ENCODE data around the gene VSX2. TPM values are rescaled to one million over a fixed set of nuclear protein-coding genes. Genes with fewer than 3 reads are reported as not detected.

The VSX2 gene
- total RNA-seq = not detected

DNA sequence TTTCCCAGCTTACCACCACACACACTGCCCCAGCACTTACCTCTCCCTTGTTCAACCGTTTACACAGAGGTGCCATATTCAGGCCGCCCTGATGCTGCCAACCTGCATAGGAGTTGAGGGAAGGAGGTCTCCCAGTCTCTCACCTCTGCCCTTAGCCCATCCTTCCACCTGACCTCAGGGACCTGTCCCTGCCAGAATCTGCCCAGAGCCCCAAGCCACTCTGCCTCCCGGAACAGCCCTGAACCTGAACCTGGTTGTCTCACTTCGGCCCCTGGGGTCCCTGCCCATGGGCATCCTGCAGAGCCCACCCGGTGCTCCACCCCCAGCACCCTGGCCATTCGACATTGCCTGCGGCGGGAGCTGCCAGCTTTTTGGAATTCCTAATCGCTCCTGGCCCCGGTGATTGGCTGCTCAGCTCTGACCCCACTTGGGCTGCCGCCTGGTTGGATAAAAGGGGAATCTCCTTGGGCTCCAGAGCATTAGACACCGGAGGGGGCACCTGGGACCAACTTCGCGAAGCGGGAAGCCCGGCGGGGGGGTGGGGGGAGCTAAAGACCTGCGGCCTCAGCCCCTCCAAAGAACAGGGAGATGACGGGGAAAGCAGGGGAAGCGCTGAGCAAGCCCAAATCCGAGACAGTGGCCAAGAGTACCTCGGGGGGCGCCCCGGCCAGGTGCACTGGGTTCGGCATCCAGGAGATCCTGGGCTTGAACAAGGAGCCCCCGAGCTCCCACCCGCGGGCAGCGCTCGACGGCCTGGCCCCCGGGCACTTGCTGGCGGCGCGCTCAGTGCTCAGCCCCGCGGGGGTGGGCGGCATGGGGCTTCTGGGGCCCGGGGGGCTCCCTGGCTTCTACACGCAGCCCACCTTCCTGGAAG is at the start of gene VSX2:
VSX2 (plus strand) TSS at position 476 of the 874 bp plus-strand sequence; CDS start at position 589, 113 bp downstream.
- POLR2A ChIA-PET = no interaction called here
- CTCF ChIA-PET = interaction anchor here (1.3 to 1.5 kb wide), 2 partner anchors 13 to 16 kb away, joined by 3 to 5 read pairs; no protein-coding TSS in a partner anchor

DNA sequence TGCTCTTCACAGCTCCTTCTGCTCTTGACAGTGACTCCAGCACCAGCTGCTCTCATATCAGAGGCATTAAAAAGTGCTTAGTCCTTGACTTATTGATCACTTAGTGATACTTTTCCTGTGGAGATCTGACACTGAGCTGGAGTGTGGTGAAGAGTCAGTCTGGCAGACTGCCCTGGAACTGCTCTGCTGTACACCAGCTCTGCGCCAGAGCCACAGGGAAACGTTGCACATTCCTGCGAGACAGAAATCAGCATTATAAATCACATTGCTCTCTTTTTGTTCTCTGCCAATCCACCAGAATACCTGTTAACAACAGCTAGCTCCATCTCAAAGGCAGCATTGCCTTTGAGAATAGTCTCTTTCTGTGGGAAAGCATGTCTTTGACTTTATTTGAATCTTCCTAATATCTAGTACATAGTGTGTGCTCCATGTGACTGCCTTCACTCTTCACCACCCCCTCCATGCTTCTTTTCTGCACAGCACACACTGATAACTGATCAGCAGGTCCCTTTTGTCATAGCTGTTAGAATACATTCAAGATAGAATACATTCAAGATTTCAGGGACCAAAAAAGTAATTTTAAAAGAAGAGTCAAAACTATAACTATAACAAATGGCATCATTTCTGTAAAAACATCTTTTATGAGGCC is 48.2 kb upstream of the VSX2 start:
- ChIA-PET POLR2A (no interaction called here), CTCF (no interaction called here)

DNA sequence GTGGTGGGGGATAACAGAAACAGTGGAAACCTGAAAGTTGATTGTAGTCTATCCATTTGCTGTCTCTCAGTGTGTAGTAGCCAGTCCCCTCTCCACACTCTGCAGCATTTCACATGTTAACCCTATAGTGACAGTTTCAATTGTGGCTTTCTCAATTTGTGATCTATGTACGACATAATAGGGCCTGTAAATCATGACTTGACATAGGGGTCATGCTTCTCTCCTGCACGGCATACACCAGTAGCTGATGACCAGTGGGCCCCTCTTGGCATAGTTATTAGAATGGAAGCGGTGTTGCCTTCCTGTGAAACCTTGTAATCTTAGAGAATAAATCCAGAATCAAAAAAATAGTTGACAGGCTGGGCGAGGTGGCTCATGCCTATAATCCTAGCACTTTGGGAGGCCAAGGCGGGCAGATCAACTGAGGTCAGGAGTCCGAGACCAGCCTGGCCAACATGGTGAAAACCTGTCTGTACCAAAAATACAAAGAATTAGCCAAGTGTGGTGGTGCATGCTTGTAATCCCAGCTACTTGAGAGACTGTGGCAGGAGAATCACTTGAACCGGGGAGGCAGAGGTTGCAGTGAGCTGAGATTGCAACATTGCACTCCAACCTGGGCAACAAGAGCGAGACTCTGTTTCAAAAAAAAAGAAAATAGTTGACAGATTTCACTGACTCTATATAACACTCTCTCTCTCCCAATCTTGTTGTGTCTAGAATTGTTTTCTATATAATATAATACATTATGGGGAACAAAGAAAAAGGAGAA is 44.6 kb upstream of the VSX2 start:
- ChIA-PET POLR2A (no interaction called here), CTCF (no interaction called here)

DNA sequence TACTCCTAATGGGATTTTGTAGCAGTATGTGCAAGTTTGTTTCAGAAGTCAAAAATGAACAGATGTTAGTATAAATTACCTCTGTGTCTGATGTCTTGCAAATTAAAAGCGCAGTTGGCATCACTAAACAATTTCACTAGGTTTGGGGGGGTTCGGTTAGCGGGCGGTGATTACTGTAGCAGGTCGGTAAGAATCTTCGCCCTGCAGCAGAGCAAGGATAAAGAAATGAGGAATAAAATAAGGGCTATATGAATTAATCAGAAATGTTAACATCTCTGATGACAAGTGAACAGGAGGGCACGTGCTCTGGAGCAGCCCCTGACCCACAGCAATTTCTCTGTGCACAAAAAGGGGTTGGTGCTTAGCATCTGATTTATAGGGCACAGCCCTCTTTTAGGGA is 43.6 kb upstream of the VSX2 start:
- ChIA-PET CTCF (no interaction called here), POLR2A (no interaction called here)

DNA sequence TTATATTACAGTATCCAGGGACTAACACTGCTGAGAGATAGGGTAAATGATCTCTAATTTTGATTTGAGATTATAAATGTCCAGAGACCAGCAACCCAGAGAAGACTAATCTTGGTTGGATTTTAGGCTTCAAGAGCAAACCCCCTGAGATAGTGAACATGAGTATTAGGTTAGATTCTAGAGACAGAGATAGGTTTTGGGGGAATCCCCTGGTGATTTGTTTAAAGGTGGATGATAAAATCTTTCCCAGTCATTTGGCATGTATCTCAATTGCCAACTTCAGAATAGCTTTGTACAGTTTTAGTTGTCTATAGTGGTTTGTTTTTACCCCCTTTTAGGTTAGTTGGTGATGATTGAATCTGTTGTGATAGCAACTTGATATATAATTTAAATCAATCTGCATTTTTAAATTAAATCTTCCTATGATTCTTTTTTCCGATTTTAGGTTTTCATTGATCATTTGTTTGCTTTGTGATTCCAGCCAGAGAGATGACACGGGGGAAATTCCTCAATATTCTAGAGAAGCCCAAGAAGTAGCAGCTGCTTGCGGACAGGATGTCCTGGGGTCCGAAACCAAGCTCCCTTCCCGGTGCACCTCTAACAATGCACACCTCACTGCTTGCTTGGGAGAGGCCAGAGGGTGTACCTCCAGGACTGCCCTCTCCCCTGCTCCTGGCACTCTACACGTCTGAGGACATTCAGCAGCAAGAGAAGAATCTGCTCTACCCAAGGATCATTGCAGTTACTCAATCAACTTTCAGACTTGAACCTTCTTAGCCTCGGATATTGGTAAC is 40.6 kb upstream of the VSX2 start:
- ChIA-PET POLR2A (no interaction called here), CTCF (no interaction called here)

DNA sequence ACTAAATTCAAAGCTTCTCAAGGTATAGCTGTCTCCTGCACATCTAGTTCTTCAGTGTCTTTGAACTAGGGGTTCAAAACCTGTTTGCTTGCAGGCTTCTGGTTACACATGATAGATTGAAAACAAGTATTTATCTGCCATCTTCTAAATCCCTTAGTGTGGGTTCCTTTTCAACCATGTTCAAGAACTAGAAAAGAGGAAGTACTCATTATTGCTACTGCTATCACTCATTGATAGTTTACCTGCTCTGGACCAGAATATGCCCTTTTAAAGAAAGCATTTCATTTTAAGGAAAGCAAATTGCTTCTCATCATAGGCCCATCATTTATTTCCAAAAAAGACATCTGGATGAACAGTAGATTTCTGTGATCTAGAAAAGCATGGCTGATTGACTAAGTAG is 37.1 kb upstream of the VSX2 start:
- ChIA-PET POLR2A (no interaction called here), CTCF (no interaction called here)

DNA sequence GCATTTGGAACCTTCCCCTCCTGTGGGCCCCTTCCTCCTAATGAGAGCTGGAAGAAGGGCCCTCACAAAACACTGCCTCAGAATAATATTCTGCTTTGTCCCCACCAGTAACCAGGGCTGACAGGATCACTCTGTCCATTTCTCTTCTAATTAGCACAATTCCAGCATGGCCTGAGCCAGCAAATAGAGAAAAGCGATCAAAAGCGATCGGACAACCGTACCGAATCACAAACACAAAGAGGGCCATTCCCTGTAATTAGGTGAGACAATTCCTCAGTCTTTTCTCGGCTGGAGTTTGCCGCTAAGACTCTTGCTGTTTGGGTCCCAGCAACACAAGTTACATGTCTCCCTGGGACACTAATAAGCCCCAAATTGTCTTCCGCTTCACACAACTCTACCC is 35.6 kb upstream of the VSX2 start:
- ChIA-PET CTCF (interaction anchor here (0.9 kb wide), 1 partner anchor 13 kb away, joined by 3 read pairs; no protein-coding TSS in a partner anchor), POLR2A (no interaction called here)

DNA sequence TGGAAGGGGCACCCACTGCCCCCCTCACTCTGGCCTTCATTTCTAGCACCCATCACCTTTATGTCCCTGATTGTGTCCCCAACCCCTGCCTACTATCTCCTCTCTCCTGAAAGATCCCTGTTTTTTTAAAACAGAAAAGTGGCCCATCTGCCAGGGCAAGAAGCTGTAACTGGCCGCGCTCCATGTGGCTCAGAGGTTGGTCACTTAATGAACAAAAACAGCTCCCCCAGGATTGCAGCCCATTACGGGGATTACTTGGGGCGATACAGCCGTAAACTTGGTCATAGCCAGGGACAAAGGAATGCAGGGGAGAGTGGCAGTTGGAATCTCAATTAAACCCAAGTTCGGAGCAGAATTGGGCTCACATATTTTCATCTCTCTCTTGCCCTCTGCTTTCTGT is 34.8 kb upstream of the VSX2 start:
- ChIA-PET POLR2A (no interaction called here), CTCF (no interaction called here)

DNA sequence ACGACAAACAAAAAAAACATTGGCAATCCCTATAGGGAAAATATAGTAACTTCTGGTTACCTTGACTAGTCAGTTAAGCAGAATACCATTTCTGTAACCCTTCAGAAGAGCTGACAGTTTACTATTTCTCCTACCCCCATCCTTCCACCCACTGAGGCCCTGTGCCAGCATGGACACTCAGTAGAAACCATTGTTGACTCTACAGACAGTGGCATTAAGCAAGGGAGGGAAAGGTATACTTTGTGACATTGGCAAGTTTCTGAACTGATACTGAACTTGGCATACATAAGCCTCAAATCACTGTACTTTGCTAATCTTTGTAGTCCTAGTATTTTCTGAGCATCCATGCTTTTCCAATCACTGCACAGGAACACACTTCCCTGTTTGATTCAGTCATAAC is 33.4 kb upstream of the VSX2 start:
- ChIA-PET POLR2A (no interaction called here), CTCF (no interaction called here)

DNA sequence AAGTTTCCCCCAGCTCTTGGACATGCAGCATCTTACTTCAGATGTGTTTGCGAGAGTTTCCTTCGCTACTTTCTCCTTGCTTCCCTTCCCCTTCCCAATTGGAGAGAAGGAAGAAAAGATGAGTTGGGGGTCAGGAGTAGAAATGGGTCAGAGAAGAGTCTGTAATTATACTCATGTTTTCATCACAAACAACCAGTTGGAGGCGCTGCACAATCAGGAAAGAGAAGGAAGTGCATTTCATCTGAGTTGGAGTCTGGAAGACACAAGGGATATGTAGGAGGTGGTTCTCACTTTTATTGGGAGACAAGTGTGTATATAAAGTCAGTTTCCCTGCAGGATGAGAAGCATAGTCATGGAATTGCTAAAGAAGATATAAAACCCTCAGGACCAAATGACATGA is 31.3 kb upstream of the VSX2 start:
- CTCF ChIA-PET = no interaction called here
- POLR2A ChIA-PET = interaction anchor here (0.6 kb wide), 1 partner anchor 114 kb away, joined by 6 read pairs; no protein-coding TSS in a partner anchor

DNA sequence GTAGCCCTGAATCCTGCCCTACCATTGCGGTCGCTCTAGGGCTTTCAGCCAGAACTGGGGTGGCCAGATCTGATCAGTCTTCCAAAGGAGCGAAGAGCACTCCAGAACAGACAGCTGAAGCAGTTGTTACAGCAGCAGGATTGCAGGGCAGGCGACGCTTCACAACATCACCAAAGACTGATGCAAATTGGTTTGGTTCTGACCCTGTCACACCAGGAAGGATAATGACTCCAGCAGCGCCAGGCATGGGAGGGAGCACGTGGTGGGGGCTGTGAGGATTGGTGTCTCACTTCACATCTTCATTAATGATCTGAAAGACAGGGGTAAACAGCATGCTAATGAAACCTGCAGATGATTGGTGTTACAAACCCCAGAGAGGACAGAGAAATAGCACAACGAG is 30.6 kb upstream of the VSX2 start:
- CTCF ChIA-PET = interaction anchor here (1.1 kb wide), 1 partner anchor 49 kb away, joined by 4 read pairs; no protein-coding TSS in a partner anchor
- POLR2A ChIA-PET = no interaction called here

DNA sequence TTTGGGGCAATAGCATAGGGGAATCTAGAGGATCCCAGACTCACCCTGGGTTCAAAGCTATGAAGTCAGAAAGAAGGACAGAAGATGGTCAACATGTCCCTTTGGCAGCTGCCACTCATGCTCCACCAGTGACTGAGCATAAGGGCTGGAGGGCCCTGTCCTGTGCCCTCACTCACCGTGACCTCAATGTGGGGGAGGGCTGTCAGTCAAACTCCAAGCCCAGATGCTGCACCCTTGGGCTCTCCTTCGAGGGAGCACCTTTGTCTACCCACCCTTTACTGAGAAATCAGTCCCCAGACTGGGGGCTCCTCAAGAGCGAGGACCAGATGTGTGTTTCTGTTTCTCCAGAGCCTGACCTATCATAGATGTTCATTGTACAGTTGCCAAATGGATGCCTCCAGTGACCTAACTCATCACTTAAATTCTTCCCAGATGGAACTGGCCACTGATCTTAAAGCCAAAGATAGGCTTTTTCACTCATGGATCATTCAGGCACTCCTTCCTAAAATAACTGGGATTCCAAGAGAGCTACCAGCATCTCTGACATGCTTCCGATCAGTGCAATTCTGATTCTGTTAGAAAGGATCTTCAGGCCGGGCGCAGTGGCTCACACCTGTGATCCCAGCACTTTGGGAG is 27.2 kb upstream of the VSX2 start:
- POLR2A ChIA-PET = no interaction called here
- CTCF ChIA-PET = no interaction called here

DNA sequence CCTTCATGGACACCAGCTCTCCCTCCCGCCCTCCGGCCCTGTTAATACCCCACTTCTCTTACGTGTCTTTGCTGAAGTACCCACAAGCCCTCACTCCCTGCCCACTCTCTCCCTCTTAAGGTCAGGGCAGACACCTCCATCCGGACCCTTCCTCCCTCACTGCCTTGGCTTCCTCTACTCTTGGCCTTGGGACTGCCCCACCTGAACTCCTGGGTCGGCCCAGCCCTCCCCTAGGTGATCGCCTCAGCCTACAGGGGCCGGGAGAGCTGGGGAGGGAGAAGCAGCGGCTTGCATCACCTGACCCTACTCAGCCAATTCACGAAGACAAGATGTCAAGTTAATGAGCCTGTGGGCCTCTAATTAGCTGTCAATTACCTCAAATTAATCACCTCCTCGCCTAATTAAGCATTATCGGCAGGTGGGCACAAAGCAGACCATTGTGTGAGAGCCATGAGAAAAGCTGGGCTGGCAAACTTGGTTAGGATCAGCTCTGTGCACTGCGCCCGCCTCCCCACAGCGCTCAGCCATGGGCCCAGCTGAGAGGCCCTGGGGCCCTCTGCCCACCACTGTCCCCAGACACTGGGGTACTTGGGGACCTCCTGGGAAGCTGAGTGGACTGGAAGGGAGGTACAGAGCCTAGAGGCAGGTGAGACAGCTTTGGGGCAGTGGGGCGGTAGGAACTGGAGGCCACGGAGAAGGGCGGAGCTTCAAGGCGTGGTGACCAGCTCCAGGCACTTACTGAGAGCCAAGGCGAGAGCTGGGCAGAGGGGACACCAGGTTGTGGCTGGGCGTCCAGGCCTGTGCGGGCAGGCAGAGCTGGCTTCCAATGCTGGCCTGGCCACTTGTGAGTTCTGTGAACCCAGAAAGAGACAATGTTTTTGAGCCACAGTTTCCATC is 25.1 kb upstream of the VSX2 start:
- ChIA-PET CTCF (no interaction called here), POLR2A (no interaction called here)

DNA sequence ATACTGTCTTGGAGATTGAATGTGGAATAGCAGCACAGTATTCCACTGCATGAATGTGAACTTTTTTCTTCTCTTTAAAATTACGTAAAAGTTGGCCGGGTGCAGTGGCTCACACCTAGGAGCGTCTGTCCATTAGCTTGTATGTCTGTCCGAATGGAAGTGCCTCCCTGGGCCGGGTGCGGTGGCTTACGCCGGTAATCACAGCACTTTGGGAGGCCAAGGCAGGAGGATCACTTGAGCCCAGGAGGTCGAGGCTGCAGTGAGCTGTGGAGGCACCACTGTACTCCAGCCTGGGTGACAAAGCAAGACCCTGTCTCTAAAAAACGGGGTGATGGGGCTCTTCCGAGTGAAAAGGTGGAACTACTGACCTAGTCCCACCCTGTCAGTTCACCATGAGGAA is 22.6 kb upstream of the VSX2 start:
- CTCF ChIA-PET = interaction anchor here (0.8 to 1.2 kb wide), 3 partner anchors 13 to 107 kb away, joined by 3 to 4 read pairs (median 3); no protein-coding TSS in a partner anchor
- POLR2A ChIA-PET = no interaction called here

DNA sequence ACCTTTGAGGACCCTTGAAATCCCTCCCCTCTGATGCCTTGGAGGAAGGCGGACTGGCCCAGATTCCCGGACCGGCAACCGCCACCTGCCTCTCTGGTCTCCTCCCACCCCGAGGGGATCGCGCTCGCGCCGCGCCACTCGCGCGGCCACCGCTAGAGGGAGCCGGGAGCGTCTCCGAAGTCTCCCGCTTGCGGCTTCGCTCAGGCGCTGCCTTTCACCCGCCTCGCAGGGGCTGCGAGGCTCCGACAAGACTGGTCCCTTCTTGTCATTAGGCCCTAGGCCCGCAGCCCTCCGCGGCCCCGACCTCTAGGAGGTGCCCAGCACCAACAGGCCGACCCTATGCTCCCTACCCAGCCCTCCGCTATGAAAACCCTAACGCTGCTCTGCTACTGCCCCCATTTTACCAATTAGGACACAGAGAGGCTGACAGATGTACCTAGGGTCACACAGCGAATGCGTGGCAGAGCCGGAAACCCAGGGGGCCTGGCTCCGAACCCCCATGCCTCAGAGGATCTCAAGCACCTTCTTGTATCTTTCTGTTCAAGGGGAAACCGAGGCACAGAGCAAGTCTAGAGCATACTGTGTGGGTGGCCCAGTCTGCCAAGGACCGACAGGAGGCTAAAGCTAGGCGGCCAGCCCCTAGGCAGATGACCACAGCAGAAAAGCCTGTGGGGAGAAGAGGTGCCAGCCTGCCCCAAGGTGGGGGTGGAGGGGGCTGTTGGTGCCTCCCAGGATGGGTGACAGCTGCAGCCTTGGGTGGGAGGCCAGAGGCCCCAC is 21.4 kb upstream of the VSX2 start:
- POLR2A ChIA-PET = no interaction called here
- CTCF ChIA-PET = interaction anchor here (0.9 to 1.8 kb wide), 3 partner anchors 25 to 39 kb away, joined by 3 to 9 read pairs (median 4); no protein-coding TSS in a partner anchor

DNA sequence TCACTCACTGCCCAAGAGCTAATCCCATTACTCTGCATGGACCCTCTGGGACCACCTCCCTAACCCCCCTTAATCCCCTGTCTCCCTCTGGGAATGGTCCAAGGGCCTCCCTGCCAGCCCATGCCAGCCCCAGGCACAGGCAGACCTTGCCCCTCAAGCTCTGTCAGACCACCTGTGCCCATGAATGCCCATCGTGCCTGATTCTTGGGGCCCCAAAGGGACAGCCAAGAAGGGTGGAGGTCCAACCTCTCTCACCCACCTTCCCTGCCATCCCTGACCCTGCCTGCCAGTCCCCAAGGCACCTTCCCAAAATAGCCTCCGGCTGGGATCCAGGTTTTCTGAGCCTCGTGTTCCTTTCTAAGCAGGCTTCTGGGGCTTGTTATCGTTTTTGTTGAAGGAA is 20.8 kb upstream of the VSX2 start:
- POLR2A ChIA-PET = no interaction called here

More for the DNA sequence above, 20.8 kb upstream of the VSX2 start:
- CTCF ChIA-PET = interaction anchor here (0.6 to 1.8 kb wide), 6 partner anchors 22 to 269 kb away, joined by 3 to 9 read pairs (median 3); no protein-coding TSS in a partner anchor

All from activated CD8-positive, alpha-beta memory T cell treated with anti-CD3 and anti-CD28 coated beads for 36 hours (primary cell).